Stimulated activated CD4-positive, alpha-beta T cell treated with anti-CD3 and anti-CD28 coated beads, Interleukin-4, amount 100 ng/mL, for 48 hours (primary cell): ENCODE results near the gene LCN2.
"Not testable (repeated sequence)": the region's sequence is repeated elsewhere in the genome, so short reads cannot be mapped to it uniquely, and the experiment has no call there.

Experiments used
- DNase-seq, 2 donors: peaks; one replicate each; pipeline ENCODE4 v3.0.0-alpha.2; 2020; ENCODE audit warnings: low read depth in 2 of 2

LCN2 gene

GRCh38 chr9:128127990-128128835 is 21.0 kb upstream of the LCN2 start:
- peak; percentile 78 to 79 for DNase-seq

- DNase-seq = no peak
Measured at GRCh38 chr9:128128836-128129590, 20.2 kb upstream of the LCN2 start.

- DNase-seq = peak; percentile 45 to 52
Measured at GRCh38 chr9:128129976-128130590, 19.2 kb upstream of the LCN2 start.

- not testable (repeated sequence) for DNase-seq
Measured at GRCh38 chr9:128130651-128131050, 18.6 kb upstream of the LCN2 start.

- DNase-seq = not testable (repeated sequence)
Measured at GRCh38 chr9:128131346-128131745, 17.9 kb upstream of the LCN2 start.

GRCh38 chr9:128132139-128132538 is 17.1 kb upstream of the LCN2 start:
- DNase-seq = not testable (repeated sequence)

GRCh38 chr9:128135561-128135960 is 13.7 kb upstream of the LCN2 start:
- not testable (repeated sequence) for DNase-seq

- DNase-seq = no peak
Measured at GRCh38 chr9:128136816-128137793, 12.1 kb upstream of the LCN2 start.

- DNase-seq = no peak
Measured at GRCh38 chr9:128138001-128138400, 11.3 kb upstream of the LCN2 start.

GRCh38 chr9:128139621-128140020 is 9.6 kb upstream of the LCN2 start:
- DNase-seq = no peak

GRCh38 chr9:128141604-128142003 is 7.6 kb upstream of the LCN2 start:
- no peak for DNase-seq

- DNase-seq = no peak
Measured at GRCh38 chr9:128142061-128142460, 7.2 kb upstream of the LCN2 start.

- no peak for DNase-seq
Measured at GRCh38 chr9:128142596-128142995, 6.7 kb upstream of the LCN2 start.

- DNase-seq = no peak
Measured at GRCh38 chr9:128143525-128144238, 5.6 kb upstream of the LCN2 start.

- DNase-seq = no peak
Measured at GRCh38 chr9:128144239-128145181, 4.7 kb upstream of the LCN2 start.

GRCh38 chr9:128145536-128145935 is 3.7 kb upstream of the LCN2 start:
- DNase-seq = no peak

- no peak for DNase-seq
Measured at GRCh38 chr9:128145951-128146351, 3.3 kb upstream of the LCN2 start.

GRCh38 chr9:128146591-128147120 is 2.6 kb upstream of the LCN2 start:
- DNase-seq = no peak

GRCh38 chr9:128148509-128149000 is 698 bp upstream of the LCN2 start:
- DNase-seq = no peak
